GM19452 (cell line): Measurements from ENCODE around the gene SPTB.

Experiments used
- ATAC-seq: cut with Tn5 transposase; IDR thresholded peaks from one replicate; pipeline ENCODE4 v1.9.1; 2021; ENCODE audit not compliant: unreplicated experiment

The SPTB gene

GRCh38 chr14:64732536-64733120 lies 147.1 kb downstream of the SPTB start:
- no peak for ATAC-seq

GRCh38 chr14:64732066-64732465 lies 147.6 kb downstream of the SPTB start:
- no peak for ATAC-seq

- no peak for ATAC-seq
These were observed 148.5 kb downstream of the SPTB start for GRCh38 chr14:64731141-64731581.

- no peak for ATAC-seq
These were observed 149.0 kb downstream of the SPTB start for GRCh38 chr14:64730681-64731080.

GRCh38 chr14:64730061-64730440 lies 149.7 kb downstream of the SPTB start:
- no peak for ATAC-seq

- ATAC-seq: no peak
These were observed 150.2 kb downstream of the SPTB start for GRCh38 chr14:64729386-64730060.

GRCh38 chr14:64728856-64729255 lies 150.9 kb downstream of the SPTB start:
- ATAC-seq: no peak

GRCh38 chr14:64728106-64728505 lies 151.6 kb downstream of the SPTB start:
- ATAC-seq: no peak

- ATAC-seq: no peak
These were observed 152.1 kb downstream of the SPTB start for GRCh38 chr14:64727551-64728071.

GRCh38 chr14:64726585-64726890 lies 153.2 kb downstream of the SPTB start:
- ATAC-seq: no peak

- ATAC-seq: no peak
These were observed 153.7 kb downstream of the SPTB start for GRCh38 chr14:64725879-64726584.

GRCh38 chr14:64725261-64725815 lies 154.4 kb downstream of the SPTB start:
- no peak for ATAC-seq

- ATAC-seq: no peak
These were observed 155.2 kb downstream of the SPTB start for GRCh38 chr14:64724578-64724930.

GRCh38 chr14:64723691-64724577 lies 155.8 kb downstream of the SPTB start:
- no peak for ATAC-seq

- no peak for ATAC-seq
These were observed 156.8 kb downstream of the SPTB start for GRCh38 chr14:64722842-64723447.

- no peak for ATAC-seq
These were observed 157.8 kb downstream of the SPTB start for GRCh38 chr14:64721899-64722298.

GRCh38 chr14:64721391-64721791 lies 158.3 kb downstream of the SPTB start:
- ATAC-seq: no peak

- no peak for ATAC-seq
These were observed 159.6 kb downstream of the SPTB start for GRCh38 chr14:64720131-64720576.

GRCh38 chr14:64719601-64720000 lies 160.1 kb downstream of the SPTB start:
- no peak for ATAC-seq

- ATAC-seq: no peak
These were observed 160.9 kb downstream of the SPTB start for GRCh38 chr14:64718762-64719161.
